NCI-H524 (cell line): ENCODE data around the gene ACSL6.

ENCODE experiments used
- DNase-seq, 2 experiments: peaks; one replicate each; lab custom pipeline; 2025; lab: John Stamatoyannopoulos, UW

Gene ACSL6

DNA sequence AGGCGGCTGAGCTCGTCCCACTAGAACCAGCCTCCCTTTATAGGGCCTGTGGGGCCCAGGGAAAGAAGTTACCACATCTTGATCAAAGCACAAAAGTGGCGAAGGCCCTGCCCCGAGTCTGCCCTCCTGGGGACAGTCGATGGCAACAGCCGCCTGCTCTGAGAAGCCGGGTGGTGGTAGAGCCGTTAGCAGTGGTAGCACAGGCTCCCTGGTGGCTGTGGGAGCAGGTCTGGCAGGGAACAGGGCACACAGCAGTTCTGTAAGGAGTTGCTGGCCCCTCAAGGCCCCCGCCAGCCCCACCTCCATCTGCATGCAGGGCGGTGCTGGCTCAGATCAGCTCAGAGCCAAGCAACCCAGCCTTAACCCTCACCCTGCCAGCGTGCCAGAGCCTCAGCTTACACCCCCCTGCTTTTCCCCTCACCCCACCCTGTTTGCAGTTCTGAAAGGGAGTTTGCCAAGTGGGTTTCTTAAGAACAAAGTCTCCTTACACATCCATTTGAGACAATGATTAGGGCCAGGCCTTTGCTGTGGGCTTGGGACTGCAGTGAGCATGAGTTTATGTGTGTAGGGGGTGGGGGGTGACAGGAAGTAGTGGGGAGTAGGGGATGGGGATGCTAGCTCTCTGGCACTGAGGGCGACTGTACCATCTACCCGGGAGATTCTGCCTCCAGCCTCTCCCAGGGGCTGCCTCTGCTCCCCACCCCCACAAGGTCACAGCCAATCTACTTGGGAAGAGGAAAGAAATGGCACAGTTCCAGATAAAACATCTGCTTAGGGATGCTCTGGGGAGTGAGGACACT, 11.8 kb downstream of the ACSL6 start:
- peak; percentile 18 to 73 for DNase-seq

DNA sequence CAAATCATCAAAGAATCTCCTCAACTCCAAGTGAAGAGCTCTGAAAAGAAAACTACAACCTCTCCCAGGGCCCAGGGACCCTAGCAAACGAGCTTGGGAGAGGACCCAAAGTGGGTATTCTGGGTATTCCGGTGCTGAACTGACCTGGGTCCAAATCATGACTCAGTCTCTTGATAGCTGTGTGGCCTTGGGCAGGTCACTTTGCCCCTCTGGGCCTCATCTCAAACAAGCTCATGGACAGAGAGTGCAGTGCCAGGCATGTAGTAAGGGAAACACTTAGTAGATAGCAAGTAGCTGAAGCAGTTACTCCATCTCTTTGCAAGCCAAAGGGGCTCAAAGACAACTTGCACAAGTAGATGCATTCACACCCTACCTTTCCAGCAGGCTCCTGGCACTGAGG, 12.4 kb downstream of the ACSL6 start:
- DNase-seq = no peak

DNA sequence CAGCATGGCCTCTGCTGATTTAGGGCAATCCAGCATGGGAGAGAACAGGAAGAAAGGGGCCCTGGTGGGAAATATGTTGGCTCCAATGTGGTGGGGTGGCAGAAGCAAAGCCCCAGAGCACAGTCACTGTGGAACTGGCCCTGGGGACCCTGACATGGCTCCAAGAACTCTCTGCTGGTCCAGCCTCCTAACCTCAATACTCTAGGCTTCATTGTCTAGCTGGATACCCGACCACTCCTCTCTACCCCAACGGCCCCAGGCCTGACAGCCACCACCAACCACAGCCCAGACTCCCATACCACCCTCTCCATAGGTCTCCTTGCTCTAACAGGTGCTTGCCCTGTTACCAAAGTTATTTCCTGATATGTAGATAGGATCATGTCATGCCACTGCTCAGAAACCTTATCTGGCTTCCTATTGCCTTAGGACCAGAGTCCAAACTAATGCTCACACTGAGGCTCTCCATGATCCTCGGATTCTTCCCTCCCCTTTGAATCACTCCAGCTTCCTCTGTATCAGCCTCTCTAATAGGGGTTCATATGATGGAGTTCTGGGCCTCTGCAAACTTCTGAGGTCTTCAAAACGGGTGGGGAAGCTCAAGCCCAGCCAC, 12.9 kb downstream of the ACSL6 start:
- DNase-seq = no peak

DNA sequence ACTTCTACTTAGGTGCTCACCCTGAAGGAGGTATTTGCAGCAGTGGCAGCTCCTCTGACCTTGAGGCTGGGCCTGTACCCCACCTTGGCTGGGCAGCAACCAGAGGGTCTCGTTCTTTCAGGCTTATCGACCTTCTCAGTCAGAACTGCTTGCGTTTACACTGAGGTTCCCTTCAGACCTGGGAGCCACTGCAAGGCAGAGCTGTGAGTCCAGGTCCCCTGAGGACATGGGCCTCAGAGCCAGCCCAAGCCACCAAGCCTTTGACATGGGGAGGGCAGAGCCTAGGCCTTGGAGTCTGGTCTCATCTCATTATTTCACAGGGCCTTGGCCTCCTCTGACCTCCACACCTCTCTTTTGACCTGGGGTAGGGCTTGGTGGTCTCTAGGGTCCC, 13.7 kb downstream of the ACSL6 start:
- DNase-seq = no peak

DNA sequence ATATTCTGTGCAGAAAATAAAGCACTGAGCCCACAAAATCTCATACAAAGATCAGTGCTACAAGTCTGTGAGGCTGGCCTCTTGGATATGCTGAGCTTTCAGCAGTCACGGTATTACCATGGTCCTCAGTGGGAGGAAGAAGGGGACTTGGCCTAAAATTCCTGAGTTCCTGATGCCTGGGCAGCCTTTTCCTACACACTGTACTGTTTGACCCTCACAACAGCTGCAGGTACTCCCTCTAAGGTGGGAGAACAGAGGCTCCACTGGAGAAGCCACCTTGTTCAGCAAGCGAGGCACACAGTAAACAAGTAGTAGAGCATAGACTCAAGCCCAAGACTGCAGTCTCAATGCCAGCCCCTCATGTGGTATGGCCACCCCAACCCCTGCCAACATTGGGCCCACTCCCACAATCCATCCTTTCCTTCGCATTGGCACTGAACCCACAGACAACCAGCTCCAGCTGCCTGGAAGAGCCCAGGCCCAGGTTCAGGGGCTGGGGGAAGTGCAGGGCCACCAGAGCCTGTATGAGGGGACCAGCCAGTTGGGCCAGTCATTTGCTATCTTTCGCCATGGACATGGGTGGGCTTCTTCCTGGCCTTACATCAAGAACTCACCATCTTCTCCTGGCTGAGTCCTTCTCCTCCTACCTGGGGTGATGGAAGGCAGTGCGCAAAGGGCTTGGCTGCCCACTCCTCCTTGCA, 14.3 kb downstream of the ACSL6 start:
- DNase-seq = no peak

DNA sequence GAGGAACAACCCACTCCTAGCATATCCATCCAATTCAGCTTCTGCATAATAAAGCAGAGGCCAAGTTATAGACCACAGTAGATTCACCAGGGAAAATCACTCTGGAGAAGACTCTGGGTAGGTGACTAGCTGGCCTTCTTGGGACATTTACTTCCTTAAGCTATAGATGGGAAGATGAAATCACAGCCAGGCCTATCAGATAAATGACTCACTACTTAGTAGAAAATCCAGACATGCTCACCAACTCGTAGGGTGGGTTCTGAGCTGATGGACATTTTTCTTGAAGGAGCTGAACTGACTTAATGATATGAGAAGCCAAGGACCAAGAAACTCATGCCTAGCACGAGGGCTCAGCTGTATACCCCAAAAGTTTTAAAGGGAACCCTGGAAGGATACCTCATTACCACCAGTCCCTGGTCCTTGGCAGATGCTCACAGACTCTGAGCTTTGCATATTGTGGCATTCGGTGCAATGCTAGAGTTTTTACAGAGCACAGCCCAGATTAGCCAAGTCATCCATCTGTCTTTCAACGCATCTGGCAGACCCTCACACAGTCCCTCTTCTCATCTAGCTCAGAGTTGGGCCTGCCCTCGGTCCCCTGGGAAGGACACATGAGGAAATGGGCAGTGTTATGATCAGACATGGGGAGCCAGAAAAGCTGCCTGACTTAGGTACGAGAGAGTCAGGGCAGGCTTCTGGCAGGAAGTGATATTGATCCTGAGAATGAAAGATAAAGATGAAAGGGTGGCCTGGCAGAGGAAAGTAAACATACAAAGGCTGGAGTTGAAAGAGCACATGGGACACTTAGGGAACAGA, 15.0 kb downstream of the ACSL6 start:
- DNase-seq = peak in 1 of 2 experiments; percentile 54

DNA sequence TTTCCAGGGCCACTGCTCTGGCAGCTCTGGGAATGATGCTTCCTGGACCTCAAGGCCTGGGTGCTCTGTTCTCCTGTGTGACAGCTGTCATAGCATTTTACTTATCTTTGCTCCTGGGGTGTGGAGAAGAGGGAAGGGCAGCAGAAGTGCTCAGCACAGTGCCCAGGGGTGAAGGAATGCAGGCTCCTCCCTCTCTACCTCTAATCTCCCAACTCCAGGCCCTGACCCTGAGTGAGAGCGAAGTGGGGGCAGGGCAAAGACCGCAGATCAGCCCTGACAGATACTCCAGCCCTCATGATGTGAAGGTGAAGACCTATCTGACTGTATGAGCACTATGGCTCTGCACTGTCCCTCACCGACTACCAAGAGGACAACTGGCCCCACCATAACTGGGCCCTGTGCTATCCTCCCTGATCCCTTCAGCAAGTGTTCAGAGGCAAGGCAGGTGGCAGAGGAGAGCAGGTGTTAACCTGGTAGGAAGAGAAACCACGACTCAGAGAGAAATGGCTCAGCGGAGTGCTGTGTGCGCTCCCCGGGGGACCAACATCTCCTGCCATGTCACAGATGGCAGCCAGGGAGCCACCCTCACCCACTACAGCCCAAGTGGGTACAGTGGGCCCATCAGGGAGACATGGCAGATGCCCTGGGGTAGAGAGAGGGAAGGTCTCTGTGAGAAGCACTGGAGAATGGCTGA, 16.8 kb downstream of the ACSL6 start:
- no peak for DNase-seq

DNA sequence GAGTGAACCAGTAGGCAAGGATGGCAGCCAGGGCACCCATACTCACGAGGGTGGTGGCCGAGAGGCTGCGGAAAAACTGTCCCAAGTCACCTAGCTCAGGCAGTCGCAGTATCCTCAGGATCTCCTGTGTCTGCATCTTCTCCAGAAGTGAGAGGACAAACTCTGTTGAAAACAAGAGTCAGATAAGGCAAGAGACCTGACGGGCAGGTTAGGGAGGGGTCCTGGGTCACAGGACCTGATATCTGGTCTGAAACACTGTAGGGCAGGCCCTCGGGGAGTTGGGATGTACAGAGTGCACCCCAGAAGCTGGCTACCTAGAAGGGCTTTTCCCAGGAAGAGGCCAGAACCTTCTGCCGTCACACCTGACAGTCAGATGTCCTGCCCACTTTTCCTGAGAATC, 17.4 kb downstream of the ACSL6 start:
- DNase-seq = no peak

DNA sequence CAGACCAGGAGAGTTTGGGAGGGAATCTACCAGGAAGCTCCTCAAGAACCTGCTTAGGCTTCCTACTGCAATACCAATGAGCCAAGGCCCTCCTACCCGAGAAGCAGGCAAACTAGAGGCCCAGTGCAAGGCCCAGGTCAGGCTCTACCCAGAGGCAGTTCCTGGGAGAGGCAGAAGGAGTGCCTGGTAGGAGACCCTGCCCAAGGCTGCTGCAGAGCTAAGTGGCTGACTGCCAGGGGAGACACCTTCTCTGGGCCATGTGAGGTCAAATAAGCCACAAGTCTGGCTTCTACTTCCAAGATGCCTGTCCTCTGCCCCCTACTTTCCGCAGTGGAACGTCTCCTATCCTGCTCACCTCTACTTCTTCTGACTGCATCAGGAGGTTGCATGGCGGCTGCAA, 17.8 kb downstream of the ACSL6 start:
- no peak for DNase-seq

DNA sequence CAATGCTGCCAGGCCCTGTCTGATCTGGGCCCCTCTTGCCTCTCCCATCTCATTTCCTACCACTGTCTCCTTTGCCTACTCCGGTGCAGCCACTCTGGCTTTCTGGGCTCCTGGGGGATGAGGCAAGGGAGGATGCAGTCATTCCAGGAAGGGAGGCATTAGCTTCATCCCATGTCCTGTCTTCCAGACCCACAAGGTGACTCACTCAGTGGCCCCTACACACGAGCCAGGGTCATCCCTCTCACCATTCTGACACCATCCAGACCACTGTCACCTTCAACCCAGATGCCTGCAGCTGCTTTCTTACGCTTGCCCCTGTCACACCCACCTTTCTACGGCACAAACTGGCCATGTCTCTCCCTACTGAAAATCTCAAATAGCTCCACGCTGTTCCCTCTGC, 19.1 kb downstream of the ACSL6 start:
- DNase-seq = no peak

DNA sequence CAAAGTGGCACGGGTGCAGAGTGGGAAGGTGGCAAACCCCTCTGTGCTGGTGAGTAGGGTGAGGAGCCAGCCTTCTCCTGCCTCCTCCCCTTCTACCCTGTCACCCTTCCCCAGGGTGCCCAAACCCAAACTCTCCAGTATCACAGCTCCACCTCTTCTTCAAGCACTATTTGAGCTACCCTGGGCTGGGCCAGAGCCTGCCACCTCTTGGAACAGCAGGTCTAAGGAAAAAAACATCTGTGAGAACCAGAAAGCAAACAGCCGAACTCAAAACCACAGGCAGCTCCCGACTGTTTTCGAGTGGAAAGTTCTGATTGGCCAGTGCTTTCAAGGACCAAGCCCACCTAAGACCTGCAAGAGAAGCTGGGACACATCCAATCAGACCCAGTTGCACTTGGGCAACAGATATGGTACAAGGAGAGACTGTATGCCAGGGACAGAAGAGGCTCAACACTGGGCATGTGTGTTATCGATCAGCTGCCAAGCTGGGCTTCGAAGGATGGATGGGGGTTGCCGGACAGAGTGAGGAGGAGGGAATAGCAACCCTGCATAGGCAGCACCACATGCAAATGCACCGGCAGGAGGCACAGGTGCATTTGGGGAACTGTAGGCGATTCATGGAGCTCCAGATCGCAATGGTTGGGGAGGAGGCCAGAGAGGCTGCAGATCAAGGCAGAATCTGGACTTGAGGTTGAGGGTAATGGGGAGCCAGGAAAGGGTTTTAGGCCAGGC, 19.7 kb downstream of the ACSL6 start:
- DNase-seq = no peak

DNA sequence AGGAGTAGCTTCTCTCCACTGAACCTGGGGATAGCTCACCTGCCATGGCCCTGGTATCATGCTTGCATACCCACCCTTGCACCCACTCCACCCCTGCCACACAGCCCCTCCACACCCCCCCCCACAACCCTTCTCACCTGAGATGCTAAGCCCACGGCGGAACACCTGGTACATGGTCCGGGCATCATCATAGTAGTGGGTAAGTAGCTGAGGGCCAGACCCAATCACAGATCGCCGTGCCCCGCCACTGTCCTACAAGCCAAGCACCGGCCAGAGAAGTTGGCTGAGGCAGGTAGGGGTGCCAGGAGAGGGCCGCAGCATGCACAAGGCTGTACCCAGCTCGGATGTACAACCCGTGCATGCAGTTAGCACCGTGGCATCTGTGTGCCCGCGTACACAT, 20.7 kb downstream of the ACSL6 start:
- no peak for DNase-seq

DNA sequence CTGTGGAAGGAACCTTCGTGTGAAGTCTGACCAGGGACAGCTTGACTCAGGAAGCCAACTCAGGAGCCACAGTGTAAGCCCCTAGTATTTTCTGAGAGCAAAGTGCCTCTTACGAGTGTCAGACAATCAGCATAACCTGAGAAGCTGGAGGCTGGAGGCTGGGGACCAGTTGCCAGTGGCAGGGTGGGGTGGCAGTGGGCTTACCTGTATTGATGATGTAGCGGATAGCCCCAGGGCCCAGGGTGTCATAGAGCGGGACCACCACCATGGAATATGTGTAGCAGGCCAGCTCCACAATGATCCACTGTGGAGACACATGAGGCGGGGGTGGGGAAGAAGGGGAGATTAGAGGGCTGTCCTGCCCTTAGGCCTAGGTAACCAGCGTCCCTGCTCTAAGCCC, 22.9 kb downstream of the ACSL6 start:
- no peak for DNase-seq

DNA sequence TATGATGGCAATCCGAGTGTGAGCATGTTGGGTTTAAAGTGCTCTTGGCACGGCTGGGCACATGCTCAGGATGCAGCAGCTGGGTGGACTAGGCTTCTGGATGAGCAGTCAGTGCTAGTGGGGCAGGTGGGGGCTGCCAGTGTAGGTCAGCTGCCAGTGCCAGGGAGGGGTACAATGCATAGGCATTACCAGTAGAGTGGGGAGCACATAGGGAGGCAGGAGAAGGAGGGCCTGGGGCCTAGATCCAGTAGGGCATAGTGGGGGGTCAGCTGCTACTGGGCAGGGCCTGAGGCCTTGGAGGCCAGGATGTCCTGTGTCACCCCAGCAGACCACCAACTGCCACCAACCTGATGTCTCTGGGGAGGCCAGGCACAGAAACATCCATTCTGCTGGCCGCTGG, 24.2 kb downstream of the ACSL6 start:
- DNase-seq = no peak

DNA sequence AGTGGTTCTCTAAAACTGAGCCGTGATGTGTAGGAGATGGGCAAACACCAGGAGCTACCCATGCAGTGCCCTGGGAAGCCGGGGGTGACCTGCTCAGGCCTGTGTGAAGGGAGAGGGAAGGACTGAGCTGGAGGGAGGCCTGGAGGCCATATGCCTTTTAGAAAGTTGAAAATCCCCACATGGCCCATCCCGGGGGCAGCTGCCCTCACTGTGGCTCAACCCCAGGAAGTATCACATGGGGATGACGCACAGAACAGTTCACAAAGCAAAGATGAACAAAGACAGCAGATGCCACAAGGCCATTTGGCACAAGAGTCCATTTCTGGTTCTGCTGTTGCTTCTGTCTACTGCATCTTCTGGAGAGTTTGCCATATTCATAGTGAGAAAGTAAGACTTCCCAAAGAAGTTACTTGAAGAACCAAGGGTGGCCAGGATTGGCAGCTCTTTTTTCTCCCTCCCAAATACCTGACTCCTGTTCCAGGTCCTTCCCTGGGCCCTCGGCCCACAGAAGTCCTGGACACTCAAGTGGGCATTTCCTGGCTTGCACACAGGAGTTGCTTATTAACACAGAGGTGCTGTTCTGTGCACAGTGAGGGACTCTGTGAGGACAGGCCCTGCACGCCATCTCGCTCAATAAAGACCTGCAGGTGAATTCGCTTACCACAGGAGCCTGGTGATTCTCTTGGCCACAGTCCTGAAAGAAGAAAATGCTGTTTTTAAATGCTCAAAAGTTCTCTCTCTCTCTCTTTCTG, 25.1 kb downstream of the ACSL6 start:
- DNase-seq = no peak

DNA sequence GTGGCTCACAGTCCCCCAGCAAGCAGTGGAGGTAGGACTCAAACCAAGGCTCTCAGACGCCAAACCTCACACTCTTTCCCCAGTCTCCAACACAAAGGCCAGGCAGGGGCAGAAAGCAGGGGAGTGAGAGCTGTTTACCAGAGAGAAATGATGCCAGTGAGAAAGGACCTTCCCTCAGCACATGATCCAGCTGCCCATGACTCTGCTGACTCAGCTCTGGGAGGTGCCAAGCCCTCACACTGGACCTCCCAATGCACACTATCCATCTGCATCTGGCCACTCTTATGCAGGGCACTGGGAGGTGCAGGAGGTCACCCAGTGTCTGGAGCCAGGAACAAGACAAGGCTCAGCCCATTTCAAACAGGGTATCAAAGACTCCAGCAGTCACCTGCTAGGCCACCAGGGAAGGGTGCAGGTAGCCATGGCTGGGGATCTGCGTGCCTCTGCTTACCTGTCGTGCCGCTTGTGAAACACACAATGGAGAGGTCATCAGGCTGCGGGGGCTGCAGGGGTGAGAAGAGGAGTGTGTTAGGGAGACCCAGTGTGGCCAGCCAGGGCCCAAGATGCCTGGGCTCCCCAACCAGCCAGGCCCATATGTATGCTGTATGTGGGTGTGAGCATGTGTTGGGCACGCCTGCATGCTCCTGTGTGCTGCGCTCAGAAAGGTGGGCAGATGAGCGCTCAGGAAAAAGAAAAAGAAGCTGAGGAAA, 26.3 kb downstream of the ACSL6 start:
- DNase-seq = no peak

DNA sequence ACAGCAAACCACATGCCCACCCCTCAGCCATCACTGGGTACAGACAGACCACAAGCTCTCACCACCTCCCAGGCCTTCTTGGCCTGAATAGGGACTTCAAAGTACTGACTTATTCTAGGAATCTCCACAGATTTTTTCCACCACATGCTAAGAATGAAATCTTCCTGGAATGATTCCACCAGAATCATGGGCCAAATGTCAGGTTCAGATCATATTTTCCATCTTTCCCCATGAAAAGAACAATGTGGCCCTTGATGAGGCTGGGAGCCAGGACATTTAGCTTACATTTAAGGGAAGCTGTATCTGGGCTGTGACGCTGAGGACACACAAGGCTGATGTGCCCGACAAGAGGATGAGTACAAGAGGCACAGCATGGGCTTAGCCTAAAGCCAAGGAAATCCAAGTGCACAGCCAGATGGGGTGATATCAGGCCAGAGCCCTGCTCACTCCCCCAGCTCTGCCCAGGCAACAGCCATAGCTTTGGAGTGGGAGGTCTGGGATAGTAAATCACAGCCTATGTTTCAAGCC, 28.1 kb downstream of the ACSL6 start:
- peak in 1 of 2 experiments; percentile 18 for DNase-seq

DNA sequence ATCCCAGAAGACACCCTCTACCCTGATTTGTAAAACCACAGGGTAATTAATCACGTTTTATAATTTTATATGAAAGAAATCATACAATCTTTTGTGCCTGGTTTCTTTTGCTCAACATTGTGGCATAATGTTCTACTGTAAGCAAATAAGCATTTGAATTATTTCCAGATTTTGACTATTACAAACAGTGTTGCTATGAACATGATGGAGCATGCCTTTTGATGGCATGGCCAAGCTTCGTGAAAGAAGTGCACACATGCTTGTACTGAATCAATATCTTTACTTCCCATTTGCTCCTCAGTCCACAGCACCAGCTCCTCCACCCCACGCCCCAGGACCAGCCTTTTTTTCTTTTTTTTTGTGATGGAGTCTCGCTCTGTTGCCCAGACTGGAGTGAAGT, 29.9 kb downstream of the ACSL6 start:
- no peak for DNase-seq

DNA sequence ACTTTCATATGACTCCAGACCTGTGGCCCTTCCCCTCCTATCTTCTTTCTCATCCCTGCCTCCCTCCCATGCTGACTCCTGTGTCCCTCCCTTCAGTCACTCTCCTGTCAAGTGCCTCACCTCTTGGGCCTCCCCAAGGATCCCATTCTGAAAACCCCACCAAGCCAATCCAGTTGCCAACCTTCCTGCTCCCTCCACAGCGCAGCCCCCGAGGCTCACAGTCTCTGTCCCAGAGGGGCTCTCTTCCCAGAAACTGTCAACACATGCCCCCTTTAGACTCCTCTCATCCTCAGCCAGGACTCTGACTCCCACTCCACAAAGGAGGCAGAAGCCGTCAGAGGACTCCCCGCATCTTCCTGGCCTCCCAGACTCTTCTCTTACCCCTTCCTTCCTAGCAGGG, 30.8 kb downstream of the ACSL6 start:
- no peak for DNase-seq
